ENCODE measurements around the gene PEDS1.

GRCh38 chr20:50115591-50116367 lies 37.7 kb downstream of the PEDS1 start:
- no peak for TF ChIP-seq CTCF (IDR thresholded peaks at IDR 0.05)
- peak in 1 of 2 donors; percentile 70 for TF ChIP-seq POLR2A (IDR thresholded peaks at IDR 0.05)
